Liver (tissue), 9 donors: ENCODE measurements around the gene BCAR3. TPM values are rescaled to one million over a fixed set of nuclear protein-coding genes. Genes with fewer than 3 reads are reported as not detected.

ENCODE experiments used
- DNase-seq: peaks from one replicate; pipeline ENCODE4 v3.0.0-alpha.2; 2017; ENCODE audit warnings: low spot score
- H3K27ac ChIP-seq, 2 donors: one replicate each; pipeline ENCODE4 v1.7.0; 2013; ENCODE audit warnings: inconsistent platforms in 2 of 2, low read length in 2 of 2, control low read depth in 1 of 2, low read depth in 1 of 2, mild to moderate bottlenecking in 1 of 2
- H3K27me3 ChIP-seq, 4 donors: one replicate each; pipeline versions ENCODE4 v1.6.1 to v1.7.0; 2013; ENCODE audit warnings: low read length in 3 of 4, inconsistent platforms in 1 of 4, mild to moderate bottlenecking in 1 of 4, moderate library complexity in 1 of 4; ENCODE audit not compliant: control insufficient read depth in 4 of 4, insufficient read depth in 4 of 4
- H3K36me3 ChIP-seq, 4 donors: one replicate each; pipeline versions ENCODE4 v1.6.1 to v1.7.0; 2013; ENCODE audit warnings: low read length in 3 of 4, mild to moderate bottlenecking in 3 of 4, low read depth in 1 of 4, moderate library complexity in 1 of 4; ENCODE audit not compliant: control insufficient read depth in 4 of 4, insufficient read depth in 3 of 4
- H3K4me1 ChIP-seq, 4 donors: one replicate each; pipeline versions ENCODE4 v1.6.1 to v1.7.0; 2013; ENCODE audit warnings: low read length in 3 of 4, mild to moderate bottlenecking in 3 of 4, moderate library complexity in 1 of 4; ENCODE audit not compliant: control insufficient read depth in 4 of 4, insufficient read depth in 4 of 4
- H3K4me3 ChIP-seq, 3 donors: one replicate each; pipeline versions ENCODE4 v1.6.1 to v1.7.0; 2013; ENCODE audit warnings: low read length in 3 of 3, control low read depth in 1 of 3, low read depth in 1 of 3, mild to moderate bottlenecking in 1 of 3
- H3K9ac ChIP-seq, 2 donors: one replicate each; pipeline ENCODE4 v1.7.0; 2013; ENCODE audit warnings: low read length in 2 of 2, mild to moderate bottlenecking in 2 of 2, moderate library complexity in 2 of 2, control low read depth in 1 of 2, low read depth in 1 of 2
- H3K9me3 ChIP-seq, 4 donors: one replicate each; pipeline versions ENCODE4 v1.6.1 to v1.7.0; 2013; ENCODE audit warnings: low read length in 3 of 4; ENCODE audit not compliant: control insufficient read depth in 4 of 4
- EGR1 ChIP-seq, 2 donors: IDR thresholded peaks; 2 replicates each; pipeline ENCODE4 v1.6.1; 2016 to 2018; ENCODE audit warnings: antibody characterized with exemption in 2 of 2, low read depth in 2 of 2
- FOXA1 ChIP-seq: IDR thresholded peaks from 2 replicates; pipeline ENCODE4 v1.6.1; 2016; ENCODE audit warnings: antibody characterized with exemption
- FOXA2 ChIP-seq: IDR thresholded peaks from 2 replicates; pipeline ENCODE4 v1.6.1; 2016; ENCODE audit warnings: antibody characterized with exemption
- GABPA ChIP-seq, 2 donors: IDR thresholded peaks in 1 of 2; conservative IDR thresholded peaks in 1 of 2; 2 replicates each; pipeline ENCODE4 v1.6.1; 2016; ENCODE audit warnings: antibody characterized with exemption in 2 of 2, mild to moderate bottlenecking in 1 of 2, moderate library complexity in 1 of 2
- HNF4A ChIP-seq, 2 donors: conservative IDR thresholded peaks; 2 replicates each; pipeline ENCODE4 v1.6.1; 2016; ENCODE audit warnings: antibody characterized with exemption in 2 of 2, mild to moderate bottlenecking in 2 of 2
- HNF4G ChIP-seq: IDR thresholded peaks from 2 replicates; pipeline ENCODE4 v1.6.1; 2016; ENCODE audit warnings: antibody characterized with exemption
- JUND ChIP-seq, 2 donors: IDR thresholded peaks; 2 replicates each; pipeline ENCODE4 v1.6.1; 2016; ENCODE audit warnings: antibody characterized with exemption in 2 of 2
- NR2F2 ChIP-seq: IDR thresholded peaks from 2 replicates; pipeline ENCODE4 v1.6.1; 2016; ENCODE audit warnings: antibody characterized with exemption
- RAD21 ChIP-seq, 2 donors: IDR thresholded peaks; 2 replicates each; pipeline ENCODE4 v1.6.1; 2016; ENCODE audit warnings: antibody characterized with exemption in 2 of 2, mild to moderate bottlenecking in 2 of 2
- RXRA ChIP-seq, 2 donors: IDR thresholded peaks; 2 replicates each; pipeline ENCODE4 v1.6.1; 2017 to 2018; ENCODE audit warnings: antibody characterized with exemption in 2 of 2, mild to moderate bottlenecking in 1 of 2
- SP1 ChIP-seq: IDR thresholded peaks from 2 replicates; pipeline ENCODE4 v1.6.1; 2018; ENCODE audit warnings: antibody characterized with exemption, mild to moderate bottlenecking
- TAF1 ChIP-seq: conservative IDR thresholded peaks from 2 replicates; pipeline ENCODE4 v1.6.1; 2016; ENCODE audit warnings: antibody characterized with exemption, mild to moderate bottlenecking
- YY1 ChIP-seq: IDR thresholded peaks from 2 replicates; pipeline ENCODE4 v1.6.1; 2016; ENCODE audit warnings: antibody characterized with exemption, mild to moderate bottlenecking
- ZBTB33 ChIP-seq: IDR thresholded peaks from 2 replicates; pipeline ENCODE4 v1.6.1; 2016; ENCODE audit warnings: antibody characterized with exemption
- WGBS: extraction: QIAGEN DNeasy Blood & Tissue Kit; methylation state at CpG from one replicate; pipeline ENCODE4 v1.1.7; 2013; 5-methylcytosine and 5-hydroxymethylcytosine counted together
- polyA plus RNA-seq, 2 donors: library from polyadenylated mRNA; stranded (reverse) in 1 of 2; unstranded in 1 of 2; fragments of 200-250 nt in 1 of 2; fragments of >200 nt in 1 of 2; fragmentation: Nextera tagmentation in 1 of 2; extraction: Ambion mirVana in 1 of 2; gene quantifications; one replicate each; pipeline versions ENCODE4 v1.2.1 to v1.2.3, GENCODE V29; 2013 to 2015
- total RNA-seq, 2 donors: library from RNA; depleted of rRNA; stranded (reverse); fragments of >200 nt; gene quantifications; one replicate each; pipeline ENCODE4 v1.2.3, GENCODE V29; 2014
- TF ChIP-seq, protein P1 (sequence below): IDR thresholded peaks from 2 replicates; pipeline ENCODE4 v1.6.1; 2016; ENCODE audit warnings: antibody characterized with exemption
- TF ChIP-seq, protein P2 (sequence below): IDR thresholded peaks from 2 replicates; pipeline ENCODE4 v1.6.1; 2016; ENCODE audit warnings: antibody characterized with exemption, mild to moderate bottlenecking
- TF ChIP-seq, protein P3 (sequence below): fragments of 150-350 bp; IDR thresholded peaks from 2 replicates; pipeline ENCODE4 v1.5.1; 2017; ENCODE audit warnings: improper control_type of control experiment, low read depth, low read length; ENCODE audit not compliant: missing input control
- TF ChIP-seq, protein P4 (sequence below): IDR thresholded peaks from 2 replicates; pipeline ENCODE4 v1.6.1; 2016; ENCODE audit warnings: antibody characterized with exemption
- donor health status: healthy.
- donor health status: healthy.
- donor health status: healthy.
- donor health status: healthy.
- donor health status: healthy.

The BCAR3 gene
- total and polyA plus RNA-seq, 4 donors: 2.8 to 10.3 (median 7.7) TPM

DNA sequence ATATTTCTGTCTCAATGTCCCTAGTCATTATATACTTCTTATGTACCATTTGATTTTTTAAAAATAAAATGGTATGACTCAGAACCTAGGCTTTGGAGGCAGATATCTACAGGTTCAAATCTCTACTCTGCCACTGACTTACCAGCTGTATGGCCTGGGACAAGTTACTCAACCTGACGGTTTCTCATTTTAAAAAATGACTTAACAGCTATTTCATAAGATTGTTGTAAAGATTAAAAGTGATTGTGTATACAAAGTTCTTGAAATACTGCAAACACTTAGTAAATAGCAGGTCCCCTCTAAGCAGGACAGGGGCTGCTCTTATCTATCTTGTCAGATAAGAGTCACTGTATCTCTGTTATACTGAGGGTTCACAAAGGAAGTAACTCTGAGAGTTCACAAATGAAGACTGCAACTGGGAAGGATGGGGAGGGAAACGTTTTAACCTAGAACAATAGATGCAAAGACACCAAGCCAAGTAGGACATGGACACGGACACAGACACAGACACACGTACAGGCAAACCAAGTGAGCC, 2.6 kb downstream of the BCAR3 start:
- Histone ChIP-seq H3K9ac (no peak overlapping the region), H3K4me1 (peaks cover 0 to 16% (median 7%) of the 10 kb centered on the region in 4 donors), H3K9me3 (no peaks in the 10 kb centered on the region), H3K36me3 (no peaks in the 10 kb centered on the region), H3K27me3 (no peaks in the 10 kb centered on the region), H3K27ac (no peak overlapping the region), H3K4me3 (no peak overlapping the region)
- no peak for DNase-seq
- TF ChIP-seq, protein P1, sequence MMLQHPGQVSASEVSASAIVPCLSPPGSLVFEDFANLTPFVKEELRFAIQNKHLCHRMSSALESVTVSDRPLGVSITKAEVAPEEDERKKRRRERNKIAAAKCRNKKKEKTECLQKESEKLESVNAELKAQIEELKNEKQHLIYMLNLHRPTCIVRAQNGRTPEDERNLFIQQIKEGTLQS: no peak
- no peak for TF ChIP-seq NR2F2
- no peak for TF ChIP-seq RAD21 (IDR thresholded peaks at IDR 0.05)
- no peak for TF ChIP-seq FOXA1
- no peak for TF ChIP-seq FOXA2
- TF ChIP-seq TAF1: no peak
- no peak for TF ChIP-seq HNF4A (conservative IDR thresholded peaks at IDR 0.05)
- TF ChIP-seq, protein P2, sequence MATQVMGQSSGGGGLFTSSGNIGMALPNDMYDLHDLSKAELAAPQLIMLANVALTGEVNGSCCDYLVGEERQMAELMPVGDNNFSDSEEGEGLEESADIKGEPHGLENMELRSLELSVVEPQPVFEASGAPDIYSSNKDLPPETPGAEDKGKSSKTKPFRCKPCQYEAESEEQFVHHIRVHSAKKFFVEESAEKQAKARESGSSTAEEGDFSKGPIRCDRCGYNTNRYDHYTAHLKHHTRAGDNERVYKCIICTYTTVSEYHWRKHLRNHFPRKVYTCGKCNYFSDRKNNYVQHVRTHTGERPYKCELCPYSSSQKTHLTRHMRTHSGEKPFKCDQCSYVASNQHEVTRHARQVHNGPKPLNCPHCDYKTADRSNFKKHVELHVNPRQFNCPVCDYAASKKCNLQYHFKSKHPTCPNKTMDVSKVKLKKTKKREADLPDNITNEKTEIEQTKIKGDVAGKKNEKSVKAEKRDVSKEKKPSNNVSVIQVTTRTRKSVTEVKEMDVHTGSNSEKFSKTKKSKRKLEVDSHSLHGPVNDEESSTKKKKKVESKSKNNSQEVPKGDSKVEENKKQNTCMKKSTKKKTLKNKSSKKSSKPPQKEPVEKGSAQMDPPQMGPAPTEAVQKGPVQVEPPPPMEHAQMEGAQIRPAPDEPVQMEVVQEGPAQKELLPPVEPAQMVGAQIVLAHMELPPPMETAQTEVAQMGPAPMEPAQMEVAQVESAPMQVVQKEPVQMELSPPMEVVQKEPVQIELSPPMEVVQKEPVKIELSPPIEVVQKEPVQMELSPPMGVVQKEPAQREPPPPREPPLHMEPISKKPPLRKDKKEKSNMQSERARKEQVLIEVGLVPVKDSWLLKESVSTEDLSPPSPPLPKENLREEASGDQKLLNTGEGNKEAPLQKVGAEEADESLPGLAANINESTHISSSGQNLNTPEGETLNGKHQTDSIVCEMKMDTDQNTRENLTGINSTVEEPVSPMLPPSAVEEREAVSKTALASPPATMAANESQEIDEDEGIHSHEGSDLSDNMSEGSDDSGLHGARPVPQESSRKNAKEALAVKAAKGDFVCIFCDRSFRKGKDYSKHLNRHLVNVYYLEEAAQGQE: no peak
- TF ChIP-seq, protein P3, sequence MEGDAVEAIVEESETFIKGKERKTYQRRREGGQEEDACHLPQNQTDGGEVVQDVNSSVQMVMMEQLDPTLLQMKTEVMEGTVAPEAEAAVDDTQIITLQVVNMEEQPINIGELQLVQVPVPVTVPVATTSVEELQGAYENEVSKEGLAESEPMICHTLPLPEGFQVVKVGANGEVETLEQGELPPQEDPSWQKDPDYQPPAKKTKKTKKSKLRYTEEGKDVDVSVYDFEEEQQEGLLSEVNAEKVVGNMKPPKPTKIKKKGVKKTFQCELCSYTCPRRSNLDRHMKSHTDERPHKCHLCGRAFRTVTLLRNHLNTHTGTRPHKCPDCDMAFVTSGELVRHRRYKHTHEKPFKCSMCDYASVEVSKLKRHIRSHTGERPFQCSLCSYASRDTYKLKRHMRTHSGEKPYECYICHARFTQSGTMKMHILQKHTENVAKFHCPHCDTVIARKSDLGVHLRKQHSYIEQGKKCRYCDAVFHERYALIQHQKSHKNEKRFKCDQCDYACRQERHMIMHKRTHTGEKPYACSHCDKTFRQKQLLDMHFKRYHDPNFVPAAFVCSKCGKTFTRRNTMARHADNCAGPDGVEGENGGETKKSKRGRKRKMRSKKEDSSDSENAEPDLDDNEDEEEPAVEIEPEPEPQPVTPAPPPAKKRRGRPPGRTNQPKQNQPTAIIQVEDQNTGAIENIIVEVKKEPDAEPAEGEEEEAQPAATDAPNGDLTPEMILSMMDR: no peak
- TF ChIP-seq SP1: no peak
- no peak for TF ChIP-seq HNF4G
- TF ChIP-seq GABPA (IDR thresholded peaks at IDR 0.05 in 1 of 2, conservative IDR thresholded peaks at IDR 0.05 in 1 of 2): no peak
- TF ChIP-seq RXRA (IDR thresholded peaks at IDR 0.05): no peak
- TF ChIP-seq EGR1 (IDR thresholded peaks at IDR 0.05; ENCODE audit: low read depth in 2 of 2): no peak
- TF ChIP-seq YY1: no peak
- TF ChIP-seq, protein P4, sequence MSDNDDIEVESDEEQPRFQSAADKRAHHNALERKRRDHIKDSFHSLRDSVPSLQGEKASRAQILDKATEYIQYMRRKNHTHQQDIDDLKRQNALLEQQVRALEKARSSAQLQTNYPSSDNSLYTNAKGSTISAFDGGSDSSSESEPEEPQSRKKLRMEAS: no peak
- TF ChIP-seq ZBTB33: no peak
- no peak for TF ChIP-seq JUND (IDR thresholded peaks at IDR 0.05)
- WGBS: 76% methylated on average over 4 of the region's 4 CpGs
